HG03342 (cell line): ENCODE measurements around the gene PAPOLB.

Experiments used
- ATAC-seq: cut with Tn5 transposase; IDR thresholded peaks from one replicate; pipeline ENCODE4 v1.9.1; 2021; ENCODE audit warnings: mild to moderate bottlenecking, moderate library complexity; ENCODE audit not compliant: unreplicated experiment

Gene PAPOLB

DNA sequence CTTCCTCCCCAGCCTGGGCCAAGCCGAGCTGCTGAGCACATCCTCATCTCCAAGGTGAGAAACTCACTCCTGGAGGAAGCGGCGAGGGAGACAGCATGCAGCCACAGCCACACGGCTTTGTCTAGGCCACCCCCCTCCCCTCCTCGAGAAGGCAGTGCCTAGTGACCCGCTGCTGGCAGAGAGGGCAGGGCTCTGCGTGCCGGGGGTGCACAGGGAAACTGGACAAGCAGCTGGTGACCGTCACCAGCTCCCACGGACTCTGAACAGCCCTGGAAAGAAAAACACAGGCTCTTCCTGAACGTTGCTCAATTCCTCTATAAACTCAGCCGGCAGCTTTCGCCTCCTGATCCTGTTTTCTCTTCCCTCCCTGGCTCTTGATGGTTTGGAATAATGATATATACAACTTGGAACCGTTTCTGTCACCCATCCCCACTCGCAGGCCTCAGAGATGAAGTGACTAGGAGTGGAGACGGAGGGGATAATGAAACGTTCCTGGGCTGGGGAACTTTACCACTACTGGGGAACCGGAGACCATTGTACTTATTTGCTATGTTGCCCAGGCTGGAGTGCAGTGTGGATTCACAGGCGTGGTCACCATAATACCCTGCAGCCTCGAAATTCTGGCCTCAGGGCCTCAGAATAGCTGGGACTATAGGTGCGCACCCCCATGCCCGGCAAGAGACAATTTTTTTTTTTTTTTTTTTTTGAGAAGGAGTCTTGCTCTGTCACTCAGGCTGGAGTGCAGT, 19.3 kb downstream of the PAPOLB start:
- ATAC-seq: no peak

DNA sequence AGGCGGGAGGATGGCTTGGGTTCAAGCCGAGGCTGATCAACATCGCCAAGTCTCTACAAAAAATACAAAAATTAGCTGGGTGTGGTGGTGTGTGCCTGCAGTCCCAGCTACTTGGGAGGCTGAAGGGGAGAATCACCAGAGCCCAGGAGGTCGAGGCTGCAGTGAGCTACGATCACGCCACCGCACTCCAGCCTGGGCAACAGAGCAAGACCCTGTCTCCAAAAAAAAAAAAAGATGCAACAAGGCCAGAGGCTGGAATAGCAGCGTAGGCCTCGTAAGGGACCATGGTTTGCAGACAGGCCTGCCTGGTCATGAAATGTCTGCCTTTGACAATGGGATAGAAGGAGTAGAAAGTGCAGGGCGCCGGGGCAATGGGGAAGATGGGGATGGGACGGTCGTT, 20.0 kb downstream of the PAPOLB start:
- ATAC-seq: no peak

DNA sequence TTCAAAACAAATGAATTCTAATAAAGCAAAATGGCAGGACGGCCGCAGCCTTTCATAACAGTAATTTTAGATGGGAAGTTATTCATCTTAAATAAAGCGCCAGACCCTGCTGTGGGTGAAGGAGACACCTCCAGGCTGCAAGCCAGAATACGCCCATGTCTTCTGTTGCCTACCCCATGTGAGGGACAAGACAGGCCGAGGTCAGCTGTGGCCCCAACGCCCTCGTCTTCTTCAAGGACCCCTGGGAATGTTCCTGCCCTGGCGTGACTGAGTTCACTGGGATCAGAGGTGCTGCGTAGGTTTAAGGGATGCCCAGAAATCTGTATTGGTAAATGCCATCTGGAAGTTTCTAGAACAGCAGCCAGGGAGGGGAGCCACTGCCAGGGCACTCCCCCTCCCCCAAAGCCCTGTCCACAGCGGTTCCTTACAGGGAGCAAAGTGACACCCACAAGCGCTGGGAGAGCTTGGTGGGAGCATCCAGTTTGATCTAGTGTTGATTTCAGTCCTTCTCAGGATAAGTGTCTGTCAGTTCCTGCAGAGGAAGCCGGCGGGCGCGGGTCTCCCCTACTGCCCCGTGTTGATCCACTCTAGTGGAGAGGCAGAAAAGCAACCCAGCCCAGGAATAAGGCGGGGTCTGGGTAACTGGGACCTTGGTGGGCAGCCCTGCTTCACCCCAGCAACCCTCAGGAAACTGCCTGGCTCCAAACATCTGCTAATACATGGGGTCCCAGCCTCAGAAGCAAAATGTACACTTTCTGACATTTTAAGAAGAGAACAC, 20.6 kb downstream of the PAPOLB start:
- no peak for ATAC-seq

DNA sequence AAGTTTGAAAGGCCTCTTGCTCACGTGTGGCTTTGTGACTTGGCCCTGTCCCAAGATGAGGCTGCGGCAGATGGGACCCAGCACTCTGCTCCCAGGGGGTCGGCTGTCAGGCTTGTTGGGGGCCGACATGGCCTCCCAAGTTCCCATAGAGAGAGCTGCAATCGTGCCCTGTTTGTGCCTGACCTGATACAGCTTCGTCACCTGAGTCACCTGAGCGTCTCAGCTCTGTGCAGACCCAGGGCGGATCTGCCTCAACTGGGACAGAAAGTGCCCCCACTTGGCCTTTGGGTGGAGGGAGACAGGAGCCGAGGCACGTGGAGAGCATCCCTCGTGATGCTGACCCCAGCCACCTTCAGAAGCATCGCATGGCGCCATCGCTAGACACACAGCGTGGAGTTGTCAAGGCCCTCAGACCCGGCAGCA, 21.7 kb downstream of the PAPOLB start:
- ATAC-seq: no peak

DNA sequence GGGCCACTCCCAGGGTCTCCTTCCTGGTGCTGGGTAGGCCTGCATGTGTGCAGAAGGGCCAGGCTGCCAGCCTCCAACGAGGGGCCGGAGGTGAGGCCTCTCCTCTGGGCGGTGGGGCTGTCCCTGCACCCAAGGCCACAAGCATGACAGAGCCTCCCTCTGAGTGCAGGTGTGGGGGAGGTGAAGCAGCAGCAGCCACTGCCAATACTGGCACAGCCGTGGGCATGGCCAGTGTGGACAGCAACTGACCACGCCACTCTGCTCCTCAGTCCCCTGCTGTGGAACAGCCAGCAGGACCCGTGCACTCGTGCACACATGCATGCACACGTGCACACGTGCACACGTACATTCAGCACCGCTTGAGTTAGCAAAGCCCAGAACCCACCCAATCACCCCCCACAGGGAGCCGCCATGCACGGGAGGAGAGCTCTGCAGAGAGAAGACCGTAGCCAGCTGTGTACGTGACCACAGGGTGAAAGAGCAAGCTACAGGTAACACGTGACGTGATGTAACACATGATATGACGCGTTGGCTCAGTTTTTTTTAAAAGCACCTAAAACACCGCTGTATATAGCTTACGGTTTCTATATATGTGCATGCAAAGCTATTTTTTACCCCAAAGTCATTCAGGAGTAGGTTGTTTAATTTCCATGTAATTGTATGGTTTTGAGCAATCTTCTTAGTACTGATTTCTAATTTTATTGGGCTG, 23.1 kb downstream of the PAPOLB start:
- no peak for ATAC-seq

DNA sequence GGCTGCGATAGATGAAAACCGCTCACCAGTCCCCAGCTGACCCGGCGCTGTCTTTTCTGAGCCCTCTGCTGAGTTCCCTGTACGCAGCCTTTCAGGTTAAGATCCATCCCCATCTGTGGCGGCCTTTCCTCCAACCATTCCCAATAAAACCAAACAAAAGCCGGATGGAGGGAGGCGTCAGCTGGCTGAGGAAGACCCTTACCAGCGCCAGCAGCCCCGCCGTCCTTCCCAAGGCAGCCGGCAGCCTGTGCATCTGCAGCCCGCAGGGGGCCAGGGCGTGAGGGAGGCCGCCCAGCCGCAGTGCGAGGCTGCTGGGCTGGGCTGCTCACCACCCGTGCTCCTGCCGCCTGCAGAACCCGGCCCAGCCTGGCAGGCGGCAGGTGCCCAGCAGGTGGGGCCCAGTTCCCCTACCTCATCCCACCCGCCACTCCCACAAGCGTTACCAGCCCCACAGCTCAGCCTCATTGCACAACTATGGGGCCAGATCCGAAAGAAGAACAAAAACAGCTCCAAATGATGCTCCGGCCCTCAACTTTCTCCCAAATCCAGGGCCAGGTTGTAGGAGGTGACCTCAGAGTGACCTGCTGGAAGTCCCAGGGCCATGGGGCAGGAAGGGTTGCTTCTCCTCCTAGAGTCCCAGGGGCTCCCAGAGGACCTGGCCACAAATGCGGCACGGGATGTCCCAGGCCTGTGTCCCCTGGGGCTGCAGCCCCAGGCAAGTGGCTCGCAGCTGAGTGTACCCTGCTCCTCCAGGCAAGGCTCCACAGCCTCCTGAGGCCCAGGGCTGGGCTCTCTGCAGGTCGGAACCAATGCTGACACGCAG, 23.8 kb downstream of the PAPOLB start:
- no peak for ATAC-seq

DNA sequence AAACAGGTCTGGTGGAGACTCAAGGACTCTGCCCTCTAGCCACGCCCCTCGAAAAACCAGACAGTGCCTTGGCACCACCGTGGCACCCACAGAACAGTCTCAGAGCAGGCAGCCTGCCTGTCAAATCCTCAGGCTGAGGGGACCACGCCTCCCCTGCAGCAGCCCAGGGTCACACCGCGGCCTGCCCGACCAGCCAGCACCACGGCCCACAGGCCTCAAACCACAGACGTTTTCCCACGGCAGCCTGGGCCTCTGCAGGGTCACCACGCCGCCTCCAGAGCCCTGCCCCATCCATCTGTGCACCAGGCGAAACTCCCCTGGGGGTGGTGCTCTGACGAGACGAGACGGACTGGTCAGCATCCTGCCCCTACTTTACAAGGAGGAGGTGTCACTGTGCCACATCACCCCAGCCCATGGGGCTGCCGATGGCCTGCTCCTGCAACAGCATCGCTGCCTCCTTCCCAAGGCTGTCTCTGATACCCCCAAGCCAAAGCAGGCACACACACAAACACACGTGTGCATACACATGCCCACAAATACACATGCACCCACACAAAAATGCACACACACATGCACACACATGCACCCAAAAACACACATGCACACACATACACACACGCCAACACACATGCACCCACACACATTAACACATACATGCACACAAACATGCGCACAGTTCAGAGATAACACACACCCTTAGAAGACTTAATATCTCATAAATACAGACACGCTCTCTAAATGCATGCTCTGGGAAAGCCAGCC, 24.6 kb downstream of the PAPOLB start:
- no peak for ATAC-seq

DNA sequence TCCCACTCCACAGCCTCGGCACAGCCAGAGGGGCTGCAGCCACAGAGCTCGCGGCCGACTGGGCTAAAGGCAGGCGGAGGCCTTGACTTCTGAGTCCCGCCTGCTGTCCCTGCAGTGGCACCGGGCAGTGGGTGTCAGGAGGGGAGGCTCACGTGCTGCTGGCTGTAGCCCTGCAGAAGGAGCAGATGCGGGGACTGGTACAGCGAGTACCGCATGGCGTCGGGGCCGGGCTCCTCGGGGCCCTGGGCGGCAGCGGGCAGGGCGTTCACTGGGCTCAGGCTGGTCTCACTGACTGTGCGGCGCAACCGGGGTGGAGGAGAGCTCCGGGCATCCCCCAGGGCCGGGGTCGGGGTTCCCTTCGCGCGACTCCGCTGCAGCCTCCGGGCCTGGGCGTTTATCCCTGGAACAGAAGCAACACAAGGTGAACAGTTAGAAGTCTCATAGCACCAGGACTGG, 25.6 kb downstream of the PAPOLB start:
- ATAC-seq: no peak

DNA sequence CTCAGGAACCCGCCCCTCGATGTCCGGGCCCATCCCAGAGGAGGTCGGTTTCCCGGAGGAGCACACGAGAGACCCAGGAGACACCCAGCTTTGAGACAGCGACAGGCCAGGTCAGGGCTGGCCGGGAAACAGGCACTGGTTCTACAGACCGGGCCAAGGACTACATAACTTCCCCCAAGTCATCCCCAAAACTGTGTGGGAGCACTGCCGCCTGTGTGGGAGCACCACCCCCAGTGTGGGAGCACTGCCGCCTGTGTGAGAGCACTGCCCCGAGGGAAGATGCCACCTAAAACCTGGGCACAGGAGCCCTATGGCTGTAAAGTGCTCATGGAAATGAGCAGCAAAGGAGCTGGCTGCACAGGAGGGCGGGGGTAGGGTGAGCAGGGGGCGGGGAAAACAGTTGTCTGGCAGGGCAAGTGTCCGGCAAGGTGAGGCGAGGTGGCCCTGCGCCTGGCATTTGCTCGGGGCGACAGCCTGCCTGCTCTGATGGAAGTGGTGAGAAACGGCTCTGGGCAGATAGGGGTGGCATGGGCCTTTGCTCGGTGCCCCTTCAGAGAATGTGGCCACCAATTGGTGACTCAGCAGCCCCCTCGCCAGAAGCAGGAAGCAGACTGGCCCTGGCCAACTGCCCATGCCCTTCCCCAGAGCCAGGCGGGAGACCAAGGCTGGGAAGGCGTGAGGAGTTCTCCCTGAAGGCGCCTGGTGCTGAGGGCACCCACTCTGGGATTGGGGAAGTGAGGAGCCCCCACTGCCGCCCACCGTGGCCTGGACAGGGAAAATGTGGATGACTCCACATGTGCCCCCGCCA, 26.2 kb downstream of the PAPOLB start:
- ATAC-seq: no peak

DNA sequence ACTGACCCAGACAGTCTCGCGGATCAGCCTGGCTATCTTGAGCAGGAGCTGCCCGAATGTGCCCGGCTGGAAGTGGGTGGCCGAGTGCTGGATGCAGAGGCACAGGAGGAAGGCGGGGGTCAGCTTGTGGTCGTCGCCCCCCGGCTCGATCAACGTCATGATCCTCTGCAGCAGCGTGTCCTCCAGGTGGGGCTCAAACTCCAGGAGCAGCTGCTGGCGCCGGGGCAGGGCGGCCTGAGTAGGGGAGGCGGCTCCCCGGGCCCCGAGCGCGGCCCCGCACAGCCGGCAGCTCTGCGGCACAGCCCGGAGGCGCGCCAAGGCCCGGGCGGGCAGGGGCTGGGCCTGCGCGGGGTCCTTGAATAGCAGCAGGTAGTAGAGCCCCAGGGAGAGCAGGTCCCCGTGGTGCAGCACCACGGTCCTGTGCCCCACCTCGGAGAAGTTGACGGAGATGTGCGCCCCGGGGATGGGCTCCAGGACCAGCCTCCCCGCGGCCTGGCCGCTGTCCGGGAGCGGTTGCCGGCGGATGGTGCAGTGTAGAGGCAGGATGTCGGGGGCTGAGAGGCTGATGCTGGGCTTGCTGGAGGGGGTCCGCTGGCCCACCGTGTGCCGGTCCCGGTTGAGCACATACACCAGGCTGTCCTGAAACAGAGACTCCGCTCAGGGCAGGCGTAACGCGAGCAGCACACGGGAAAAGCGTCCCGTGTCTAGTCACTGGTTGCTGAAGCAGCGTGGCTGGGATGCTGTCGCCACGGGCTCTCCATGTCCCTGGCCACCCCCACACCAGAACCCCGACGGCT, 27.0 kb downstream of the PAPOLB start:
- ATAC-seq: no peak

DNA sequence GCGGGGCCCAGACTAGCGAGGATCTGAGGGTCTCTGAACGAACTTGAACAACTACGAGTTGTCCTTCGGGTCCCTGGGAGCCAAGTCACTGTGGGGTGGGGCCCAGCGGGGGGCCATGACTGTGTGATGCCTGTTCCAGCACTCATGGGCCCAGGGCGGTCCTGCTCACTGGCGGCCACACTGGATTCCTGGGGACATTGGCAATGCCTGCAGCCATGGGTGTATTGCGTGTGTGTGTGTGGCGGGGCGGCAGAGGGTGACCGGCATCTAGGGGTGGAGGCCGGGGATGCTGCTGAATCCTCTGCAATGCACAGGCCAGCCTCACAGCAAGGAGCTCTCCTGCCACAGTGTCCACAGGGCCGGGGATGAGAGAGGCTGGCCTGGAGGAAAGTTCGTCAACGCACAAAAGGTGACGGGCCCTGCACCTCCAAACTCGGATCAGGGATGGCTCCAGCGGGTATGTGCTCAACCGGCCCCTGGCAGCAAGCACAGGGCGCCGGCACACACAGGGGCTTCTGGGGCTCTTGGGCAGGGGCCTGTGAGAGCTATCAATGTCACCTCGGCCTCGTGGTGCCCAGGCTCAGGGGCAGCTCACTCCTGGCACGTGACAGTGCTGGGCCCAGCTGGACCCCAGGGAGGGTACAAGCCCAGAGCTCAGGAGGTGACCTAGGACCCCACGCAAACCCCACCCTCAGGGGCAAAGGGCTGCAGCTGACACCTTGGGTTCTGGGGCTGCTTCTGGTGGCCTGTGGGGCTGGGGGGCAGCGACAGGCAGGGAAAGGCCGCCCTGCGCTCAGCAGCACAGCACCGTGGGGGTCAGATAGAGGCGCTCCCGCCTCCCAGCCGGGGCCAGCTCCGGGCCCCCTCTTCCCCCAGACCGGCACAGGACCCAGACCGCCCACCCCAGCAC, 27.9 kb downstream of the PAPOLB start:
- ATAC-seq: no peak

DNA sequence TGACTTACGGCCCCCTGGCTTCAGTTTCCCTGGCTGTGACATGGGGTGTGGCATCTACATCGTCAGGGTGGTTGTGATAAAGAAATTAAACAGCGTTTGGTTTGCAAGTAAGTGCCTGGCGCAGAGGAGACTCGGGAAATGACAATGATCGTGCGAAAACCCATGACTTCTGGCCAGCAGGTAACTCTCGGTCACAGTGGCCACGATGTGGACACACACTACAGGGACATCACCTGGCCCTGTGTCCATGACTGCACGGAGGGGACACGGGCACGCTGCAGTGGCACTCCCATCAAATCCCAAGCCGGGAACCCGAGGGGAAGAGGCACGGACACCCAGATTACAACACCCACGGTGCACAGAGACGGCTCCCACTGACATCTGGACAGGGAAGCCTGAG, 28.7 kb downstream of the PAPOLB start:
- no peak for ATAC-seq

DNA sequence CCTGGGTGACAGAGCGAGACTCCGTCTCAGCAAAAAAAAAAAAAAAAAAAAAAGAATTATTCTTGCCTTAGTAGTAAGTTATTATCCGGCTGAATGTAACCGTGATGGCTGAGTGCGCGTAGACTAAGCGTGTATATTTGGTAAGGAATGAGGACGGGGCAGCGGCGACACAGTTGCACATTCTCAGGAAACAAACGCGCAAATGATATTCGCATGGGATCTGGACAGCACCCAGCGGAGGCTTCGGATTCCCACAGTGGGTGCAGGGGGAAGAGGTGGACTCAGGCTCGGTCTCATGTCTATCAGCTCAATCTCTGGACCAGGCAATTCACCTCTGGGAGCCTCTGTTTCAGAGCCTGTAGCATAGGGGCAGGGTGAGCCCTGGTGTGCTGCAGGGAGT, 29.1 kb downstream of the PAPOLB start:
- ATAC-seq: no peak

DNA sequence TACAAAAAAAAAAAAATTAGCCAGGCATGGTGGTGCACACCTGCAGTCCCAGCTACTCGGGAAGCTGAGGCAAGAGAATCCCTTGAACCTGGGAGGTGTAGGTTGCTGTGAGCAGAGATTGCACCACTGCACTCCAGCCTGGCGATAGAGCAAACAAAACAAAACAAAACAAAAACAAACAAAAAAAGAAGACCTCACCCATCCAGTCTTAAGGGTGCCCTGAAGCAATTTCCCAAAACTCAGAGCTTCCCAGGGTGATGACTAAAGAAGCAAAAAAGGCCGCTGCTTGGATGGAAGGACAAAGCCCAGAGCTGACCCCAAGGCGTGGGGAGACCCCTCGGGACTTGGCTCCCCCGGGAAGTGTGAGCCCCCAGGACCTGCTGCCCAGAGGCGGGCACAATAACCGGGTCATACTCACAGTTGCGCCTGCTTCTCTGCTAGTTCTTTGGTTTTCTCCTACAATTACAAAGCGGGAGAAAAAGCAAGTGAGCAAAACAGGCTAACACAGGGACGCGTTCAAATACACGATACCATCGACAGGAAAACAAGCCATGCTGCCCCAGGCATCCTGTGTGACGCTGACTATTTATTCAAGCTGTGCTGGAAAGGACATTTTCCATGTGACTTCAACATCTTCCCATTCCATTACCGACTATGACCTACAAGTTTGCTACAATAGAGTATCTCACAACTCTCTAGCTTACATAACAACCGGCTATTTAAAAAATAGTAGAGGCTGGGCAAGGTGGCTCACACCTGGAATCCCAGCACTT, 29.9 kb downstream of the PAPOLB start:
- ATAC-seq: no peak

DNA sequence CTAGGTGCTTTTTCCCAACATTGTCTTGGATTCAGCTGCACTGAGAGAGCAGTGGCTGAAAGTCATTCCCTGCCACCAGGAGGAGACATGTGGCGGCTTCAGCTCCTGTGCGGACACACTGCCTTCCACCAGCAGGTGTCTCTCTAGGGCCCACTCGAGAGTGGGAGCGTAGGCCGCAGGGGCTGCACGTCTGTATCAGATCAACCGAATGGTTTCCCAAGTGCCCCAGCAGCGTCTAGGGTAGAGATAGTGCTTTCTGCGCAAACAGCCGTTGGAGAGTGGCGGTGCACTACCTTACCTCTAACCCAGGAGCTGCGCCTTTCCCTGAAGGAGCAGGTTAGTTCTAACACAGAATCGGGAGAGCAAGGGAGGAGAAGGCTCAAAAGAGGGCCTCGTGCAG, 31.7 kb downstream of the PAPOLB start:
- no peak for ATAC-seq

DNA sequence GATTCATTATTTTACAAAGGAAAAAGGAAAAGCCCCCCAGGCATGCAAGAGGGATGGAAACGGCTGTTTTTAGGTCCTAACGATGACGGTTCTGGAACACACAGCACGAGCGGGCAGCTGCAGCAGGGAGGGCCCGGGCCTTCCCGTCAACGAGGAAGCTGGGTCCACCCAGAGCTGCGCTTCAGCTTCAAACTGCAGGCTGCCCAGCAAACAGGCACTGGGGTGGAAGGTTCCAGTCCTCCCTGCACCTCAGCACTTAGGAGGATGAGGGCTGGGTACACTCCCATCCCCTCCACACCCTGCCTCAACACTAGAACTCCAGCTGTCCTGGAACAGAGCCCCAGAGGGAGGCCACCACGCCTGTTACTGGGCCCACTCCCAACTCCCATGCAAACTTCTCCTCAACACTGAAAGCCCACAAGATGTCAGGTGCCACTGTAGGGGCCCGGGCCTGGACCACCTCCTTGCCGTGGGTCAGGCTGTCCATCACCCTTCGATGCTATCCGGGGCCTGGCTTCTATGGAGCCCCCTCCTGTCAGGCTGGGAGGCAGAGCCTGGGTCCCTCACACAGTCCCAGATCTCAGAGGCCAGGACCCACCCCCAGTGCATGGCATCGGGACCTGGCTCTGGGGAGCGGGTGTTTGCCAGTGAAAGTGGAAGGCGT, 33.0 kb downstream of the PAPOLB start:
- ATAC-seq: no peak
